Retinal pigment epithelial cell (primary cell): ENCODE measurements around the gene MYCBPAP.

Source experiments
- DNase-seq: peaks from one replicate; pipeline ENCODE4 v3.0.0-alpha.2; 2010; ENCODE audit warnings: low read depth
- H3K4me3 ChIP-seq: 2 replicates; pipeline ENCODE4 v1.5.1; 2011; ENCODE audit warnings: mild to moderate bottlenecking, low read length, control low read depth, moderate library complexity
- CTCF ChIP-seq: conservative IDR thresholded peaks from 2 replicates; pipeline ENCODE4 v1.5.1; 2011; ENCODE audit warnings: low read depth, low read length, control low read depth, inconsistent platforms

Gene MYCBPAP

GRCh38 chr17:50477976-50478375 lies 30.3 kb upstream of the MYCBPAP start:
- H3K4me3 ChIP-seq: peak overlapping the region; percentile 86
- TF ChIP-seq CTCF: no peak
- DNase-seq: no peak

- peak; percentile 56 for DNase-seq
- TF ChIP-seq CTCF: no peak
These were observed 29.6 kb upstream of the MYCBPAP start, which contains the start of gene RSAD1 for GRCh38 chr17:50478391-50479381. TSS of gene RSAD1 (plus strand) at chr17:50478860. CDS start at chr17:50478885, 25 bp downstream.

GRCh38 chr17:50479522-50480141 lies 28.6 kb upstream of the MYCBPAP start:
- no peak for DNase-seq
- H3K4me3 ChIP-seq: peak overlapping the region; percentile 86

More at GRCh38 chr17:50478391-50479381, 29.6 kb upstream of the MYCBPAP start, which contains the start of gene RSAD1:
- H3K4me3 ChIP-seq: peak within 1 kb of the TSS; percentile 86

GRCh38 chr17:50480142-50480764 lies 28.0 kb upstream of the MYCBPAP start:
- no peak for DNase-seq
- TF ChIP-seq CTCF: no peak
- H3K4me3 ChIP-seq: no peak overlapping the region

More at GRCh38 chr17:50479522-50480141, 28.6 kb upstream of the MYCBPAP start:
- peak; percentile 43 for TF ChIP-seq CTCF

DNA sequence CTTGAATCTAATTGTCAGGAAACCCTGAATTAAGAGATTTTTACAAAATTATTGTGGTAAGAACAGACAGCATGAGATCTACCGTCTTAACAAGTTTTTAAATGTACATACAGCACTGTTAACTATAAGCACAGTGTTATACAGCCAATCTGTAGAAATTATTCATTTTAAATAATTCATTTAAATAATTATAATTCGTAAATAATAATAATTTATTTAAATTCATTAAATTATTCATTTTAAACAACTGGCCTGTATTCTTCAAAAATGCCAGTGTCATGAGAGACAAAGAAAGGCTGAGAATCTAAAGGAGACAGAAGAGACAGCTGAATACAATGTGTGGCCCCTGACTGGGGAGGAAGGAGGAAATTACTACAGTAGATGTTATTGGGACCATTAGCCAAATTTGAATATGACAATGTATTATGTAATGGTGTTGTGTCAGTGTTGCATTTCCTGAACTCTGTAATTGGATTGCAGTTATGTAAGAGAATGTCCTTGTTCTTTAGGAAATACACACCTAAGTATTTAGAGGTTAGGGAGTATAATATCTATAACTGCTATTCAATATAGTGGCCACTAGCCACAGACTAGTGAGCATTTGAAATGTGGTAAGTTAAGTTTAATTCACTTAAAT lies 27.3 kb upstream of the MYCBPAP start:
- no peak overlapping the region for H3K4me3 ChIP-seq
- DNase-seq: no peak
- TF ChIP-seq CTCF: no peak

DNA sequence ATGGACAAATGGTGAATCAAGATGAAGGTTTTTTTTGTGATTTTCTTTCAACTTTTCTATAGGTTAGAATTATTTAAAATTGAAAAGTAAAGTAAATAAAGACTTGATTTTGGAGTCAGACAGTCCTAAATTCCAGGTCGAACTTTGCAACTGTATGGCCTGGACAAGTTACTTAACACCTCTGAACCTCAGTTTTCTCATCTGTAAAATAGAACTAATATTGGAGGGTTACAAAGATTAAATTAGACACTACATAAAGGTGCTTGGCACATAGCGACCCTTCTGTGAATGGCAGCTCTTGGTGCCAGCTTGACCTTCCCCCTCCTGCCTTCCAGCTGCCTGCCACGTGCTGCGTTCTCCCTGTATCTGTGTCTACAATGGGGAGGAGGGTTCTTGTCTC lies 26.6 kb upstream of the MYCBPAP start:
- TF ChIP-seq CTCF: no peak
- no peak overlapping the region for H3K4me3 ChIP-seq
- DNase-seq: no peak
